Measurements from ENCODE around the gene C16orf95.

The C16orf95 gene

GRCh38 chr16:87332150-87332549 is 15.0 kb upstream of the C16orf95 start:
- DNase-seq (ENCODE audit: low read depth, low spot score), result no peak

- DNase-seq (ENCODE audit: low read depth, low spot score), result no peak
Measured at GRCh38 chr16:87331241-87331801, 14.1 kb upstream of the C16orf95 start.

GRCh38 chr16:87330646-87331045 is 13.5 kb upstream of the C16orf95 start:
- DNase-seq (ENCODE audit: low read depth, low spot score), result no peak

GRCh38 chr16:87330257-87330624 is 13.0 kb upstream of the C16orf95 start:
- no peak for DNase-seq (ENCODE audit: low read depth, low spot score)

GRCh38 chr16:87329436-87330256 is 12.5 kb upstream of the C16orf95 start:
- DNase-seq (ENCODE audit: low read depth, low spot score), result no peak

- DNase-seq (ENCODE audit: low read depth, low spot score), result no peak
Measured at GRCh38 chr16:87328846-87329245, 11.7 kb upstream of the C16orf95 start.

- DNase-seq (ENCODE audit: low read depth, low spot score), result no peak
Measured at GRCh38 chr16:87327798-87328495, 10.8 kb upstream of the C16orf95 start.

- no peak for DNase-seq (ENCODE audit: low read depth, low spot score)
Measured at GRCh38 chr16:87326151-87326571, 9.0 kb upstream of the C16orf95 start.

- no peak for DNase-seq (ENCODE audit: low read depth, low spot score)
Measured at GRCh38 chr16:87325423-87325858, 8.2 kb upstream of the C16orf95 start.

- no peak for DNase-seq (ENCODE audit: low read depth, low spot score)
Measured at GRCh38 chr16:87324411-87325275, 7.5 kb upstream of the C16orf95 start.

GRCh38 chr16:87323727-87324410 is 6.7 kb upstream of the C16orf95 start:
- DNase-seq (ENCODE audit: low read depth, low spot score), result no peak

- no peak for DNase-seq (ENCODE audit: low read depth, low spot score)
Measured at GRCh38 chr16:87322833-87323726, 5.9 kb upstream of the C16orf95 start.

- DNase-seq (ENCODE audit: low read depth, low spot score), result no peak
Measured at GRCh38 chr16:87322360-87322759, 5.2 kb upstream of the C16orf95 start.

- no peak for DNase-seq (ENCODE audit: low read depth, low spot score)
Measured at GRCh38 chr16:87321336-87322107, 4.3 kb upstream of the C16orf95 start.

GRCh38 chr16:87320510-87321227 is 3.5 kb upstream of the C16orf95 start:
- DNase-seq (ENCODE audit: low read depth, low spot score), result no peak

GRCh38 chr16:87319997-87320491 is 2.9 kb upstream of the C16orf95 start:
- no peak for DNase-seq (ENCODE audit: low read depth, low spot score)

GRCh38 chr16:87319011-87319410 is 1.8 kb upstream of the C16orf95 start:
- DNase-seq (ENCODE audit: low read depth, low spot score), result no peak
